Embryonic facial prominence (tissue), 1 donor: ENCODE results near the gene HIGD1A.

Source experiments
- DNase-seq: peaks from one replicate; pipeline ENCODE4 v3.0.0-alpha.2; 2016; ENCODE audit errors: extremely low spot score

The HIGD1A gene

DNA sequence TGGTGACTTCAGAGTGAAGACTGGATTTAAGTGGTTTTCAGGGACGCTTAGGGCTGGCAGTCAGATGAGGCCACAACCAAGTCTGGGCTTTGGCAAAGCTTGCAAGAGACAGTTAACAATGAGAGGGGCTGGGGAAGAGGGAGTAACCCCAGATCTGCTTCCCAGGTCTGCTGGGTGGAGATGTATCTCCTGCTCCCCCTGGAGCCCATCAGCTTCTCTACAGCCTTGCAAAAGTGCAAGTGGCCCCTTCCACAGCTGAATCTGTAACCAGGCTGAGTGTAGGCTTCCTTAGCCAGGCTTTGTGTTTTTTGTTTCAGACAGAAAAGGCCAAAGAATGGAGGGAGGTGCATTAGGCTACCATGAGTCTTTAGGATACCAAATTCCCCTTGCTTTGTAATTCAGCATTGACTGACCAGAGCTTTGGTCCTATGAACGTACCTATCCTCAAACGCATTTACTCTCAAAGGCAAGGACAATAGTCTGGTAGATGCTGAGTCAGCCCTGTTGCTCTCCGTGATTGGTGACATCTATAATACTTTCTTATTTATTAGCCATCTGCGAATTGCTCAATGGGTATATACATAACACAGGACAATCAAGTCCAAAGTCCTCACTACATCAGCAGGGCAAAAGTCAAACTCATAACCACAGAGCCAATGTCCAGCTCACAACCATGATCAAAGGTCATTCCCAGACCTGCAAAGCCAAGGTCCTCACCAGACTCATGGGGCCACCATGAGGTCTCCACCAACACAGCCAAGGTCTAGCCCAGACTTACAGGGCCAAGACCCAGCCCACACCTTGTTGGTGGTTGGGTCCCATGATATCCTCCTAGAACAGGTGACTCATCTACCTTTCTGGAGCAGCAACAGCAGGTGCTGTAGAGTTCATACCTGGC is 48.4 kb downstream of the HIGD1A start:
- DNase-seq: no peak

DNA sequence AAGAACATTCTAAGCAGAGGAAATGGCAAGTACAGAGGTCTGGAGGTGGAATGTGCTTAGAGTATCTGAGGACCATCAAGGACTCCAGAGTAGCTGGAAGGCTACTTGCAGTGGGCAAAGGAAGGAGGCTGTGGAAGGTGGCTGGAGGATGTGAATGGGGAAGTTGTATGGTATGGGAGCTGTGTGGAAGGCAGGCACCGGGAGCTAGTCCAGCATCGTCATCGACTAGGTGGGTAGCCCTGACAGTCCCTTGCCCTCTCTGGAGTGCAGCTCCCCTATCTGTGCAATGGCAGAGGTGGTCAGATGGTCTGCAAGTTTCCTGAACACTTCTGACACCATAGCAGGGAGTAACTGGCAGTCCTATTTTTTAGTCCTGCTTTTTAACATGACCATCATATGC is 50.5 kb downstream of the HIGD1A start:
- no peak for DNase-seq

GRCh38 chr3:42752961-42753360 is 51.3 kb downstream of the HIGD1A start:
- DNase-seq: no peak

DNA sequence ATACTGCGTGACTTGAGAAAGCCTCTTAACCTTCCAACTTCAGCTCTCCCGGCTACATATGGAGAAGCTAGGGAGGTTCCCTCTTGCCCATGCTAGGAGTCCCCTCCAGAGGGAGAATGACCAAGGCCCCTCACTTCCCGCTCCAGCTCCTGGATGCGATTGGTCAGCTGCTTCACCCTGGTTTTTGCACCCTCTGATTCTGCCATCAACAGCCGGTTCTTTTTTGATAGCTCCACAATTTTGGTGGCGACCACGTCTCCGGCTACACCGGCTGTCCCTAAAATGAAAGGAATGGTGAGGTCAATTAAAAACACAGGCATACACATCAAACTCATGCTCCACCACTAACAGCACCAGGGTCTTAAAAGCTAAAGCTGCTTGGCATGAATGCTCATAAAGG is 51.8 kb downstream of the HIGD1A start:
- DNase-seq: no peak

DNA sequence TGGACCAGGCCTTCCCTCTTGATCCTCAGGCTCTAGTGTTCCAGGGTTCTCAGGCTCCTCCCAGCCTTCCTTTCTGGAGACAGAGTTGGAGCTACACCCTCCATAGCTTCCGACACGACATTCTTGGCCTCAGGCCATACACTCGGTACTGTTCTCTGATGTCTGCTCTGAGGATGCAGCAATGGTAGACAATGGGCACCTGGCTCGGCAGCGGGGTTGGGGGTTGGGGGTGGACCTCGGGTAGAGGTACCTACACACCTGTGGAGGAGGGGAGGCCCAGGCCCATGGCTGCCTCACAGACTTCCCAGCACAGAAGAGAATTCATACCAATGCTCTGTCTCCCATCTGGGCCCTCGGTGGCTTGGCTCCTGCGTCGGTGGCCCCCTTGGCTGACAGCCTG is 52.7 kb downstream of the HIGD1A start:
- DNase-seq: no peak

DNA sequence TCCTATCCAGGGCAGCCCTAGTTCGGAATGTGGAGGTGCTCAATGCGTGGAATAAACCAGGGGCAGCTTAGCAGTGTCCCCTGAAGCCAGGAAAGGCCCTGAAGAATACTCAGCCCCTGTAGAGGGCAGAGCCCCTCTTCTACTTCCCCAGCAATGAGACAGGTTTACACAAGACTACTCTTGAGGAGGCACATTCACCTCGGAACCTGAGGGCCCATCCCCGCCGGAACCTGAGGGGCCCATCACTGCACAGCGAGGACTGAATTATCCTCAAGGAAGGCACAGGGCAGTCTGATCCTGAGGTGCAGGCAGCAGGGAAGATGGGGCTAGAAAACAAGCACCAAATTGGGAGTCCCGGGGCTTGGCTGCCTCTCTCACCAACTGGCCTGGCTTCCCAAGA is 53.5 kb downstream of the HIGD1A start:
- DNase-seq: no peak

GRCh38 chr3:42749753-42750231 is 54.5 kb downstream of the HIGD1A start:
- peak; percentile 44 for DNase-seq

GRCh38 chr3:42749025-42749752 is 55.1 kb downstream of the HIGD1A start:
- no peak for DNase-seq

- DNase-seq: no peak
Measured at GRCh38 chr3:42747581-42747980, 56.7 kb downstream of the HIGD1A start.

- DNase-seq: peak; percentile 70
Measured at GRCh38 chr3:42746455-42747450, 57.5 kb downstream of the HIGD1A start.

- no peak for DNase-seq
Measured at GRCh38 chr3:42745776-42746454, 58.4 kb downstream of the HIGD1A start.

DNA sequence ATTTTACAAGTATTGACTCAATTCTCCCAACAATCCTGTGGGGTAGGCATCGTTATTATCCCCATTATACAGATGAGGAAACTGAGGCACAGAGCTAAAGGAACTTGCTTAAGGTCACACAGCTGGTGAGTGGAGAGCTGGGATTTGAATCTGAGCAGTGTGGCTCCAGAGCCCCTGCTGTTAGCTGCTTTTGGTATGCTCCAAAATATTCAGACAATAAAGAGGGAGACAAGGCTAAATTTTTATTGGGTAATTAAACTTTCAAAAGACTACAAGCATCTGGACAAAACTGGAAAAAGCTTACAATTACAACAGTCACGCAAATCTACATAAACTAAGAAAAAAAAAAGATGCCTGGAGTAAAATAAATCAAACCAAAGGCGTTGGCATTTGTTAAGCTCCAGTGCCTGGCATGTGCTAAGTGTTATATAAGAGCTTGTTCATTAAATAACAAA is 59.0 kb downstream of the HIGD1A start:
- no peak for DNase-seq

GRCh38 chr3:42743204-42743995 is 60.9 kb downstream of the HIGD1A start:
- no peak for DNase-seq

- no peak for DNase-seq
Measured at GRCh38 chr3:42742688-42743087, 61.6 kb downstream of the HIGD1A start.

DNA sequence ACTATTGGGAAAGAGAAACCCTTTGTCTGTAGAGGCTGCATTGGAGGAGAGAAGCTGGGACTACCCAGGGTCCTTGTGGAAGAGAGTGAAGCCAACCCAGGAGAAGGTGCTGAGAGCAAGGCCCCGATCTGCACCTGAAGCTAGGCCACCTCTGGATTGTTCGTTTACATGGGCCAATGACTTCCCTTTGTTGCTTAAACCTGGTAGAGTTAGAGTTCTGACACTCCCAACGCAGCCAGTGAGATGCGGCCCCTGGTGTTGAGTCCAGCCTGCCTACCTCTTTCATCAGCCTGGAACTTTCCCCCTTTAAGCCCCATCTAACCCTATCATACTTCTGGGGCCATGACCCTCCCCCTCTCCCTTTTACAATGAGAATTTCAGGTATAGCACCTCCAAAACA is 62.0 kb downstream of the HIGD1A start:
- no peak for DNase-seq

DNA sequence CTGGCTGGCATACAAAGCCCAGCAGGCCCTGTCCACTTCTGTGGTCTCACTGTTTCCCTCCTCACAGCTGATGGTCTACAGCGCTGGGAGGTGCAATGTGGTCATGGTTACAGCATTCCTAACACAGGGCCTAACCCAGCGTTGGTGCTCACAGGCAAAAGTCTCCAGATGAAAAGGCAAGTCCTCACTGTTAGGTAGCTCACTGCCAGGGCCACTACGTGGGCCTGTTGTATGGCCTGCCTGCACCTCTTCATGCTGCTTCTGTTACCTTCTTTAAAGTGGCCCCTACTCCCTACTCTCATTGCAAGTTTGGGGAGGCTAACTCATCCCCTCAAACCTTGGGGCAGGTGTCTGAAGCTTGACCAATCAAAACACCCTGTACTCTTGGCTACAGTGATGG is 62.5 kb downstream of the HIGD1A start:
- no peak for DNase-seq

DNA sequence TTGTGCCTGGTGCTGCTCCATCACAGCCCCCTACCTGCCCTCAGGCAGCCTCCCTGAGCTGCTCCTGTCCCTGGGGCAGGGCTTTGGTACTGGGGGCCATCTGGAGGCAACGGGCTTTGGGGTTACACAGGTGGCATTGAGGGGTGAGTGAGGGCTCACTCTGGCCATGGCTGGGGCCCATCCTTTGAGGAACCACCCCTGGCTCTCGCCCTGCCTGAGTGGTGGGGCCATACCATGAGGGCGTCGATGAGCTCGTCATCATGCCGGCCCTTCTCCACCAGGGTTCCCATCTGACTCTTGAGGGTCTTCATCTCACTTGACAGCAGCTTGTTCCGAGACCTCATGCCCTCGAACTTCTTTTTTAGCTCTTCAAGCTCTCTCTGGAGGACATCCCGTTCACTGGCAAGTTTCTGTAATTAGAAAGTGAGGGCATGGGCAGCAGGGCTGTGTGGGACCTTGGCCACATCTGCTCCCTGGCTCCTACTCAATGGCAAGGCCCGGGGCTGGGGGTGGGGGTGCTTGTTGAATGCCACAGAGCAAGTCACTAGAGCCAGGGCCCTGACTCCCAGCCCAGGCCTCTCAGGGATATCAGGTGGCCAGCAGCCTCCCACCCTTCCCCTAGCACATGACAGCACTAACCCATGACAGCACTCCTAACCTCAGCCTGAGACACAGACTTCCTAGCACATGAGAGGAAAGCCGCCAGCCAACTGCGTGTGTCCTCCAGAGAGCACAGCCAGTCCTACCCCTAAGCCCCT is 64.7 kb downstream of the HIGD1A start:
- no peak for DNase-seq

GRCh38 chr3:42736531-42736930 is 67.8 kb downstream of the HIGD1A start:
- DNase-seq: no peak

GRCh38 chr3:42736081-42736480 is 68.2 kb downstream of the HIGD1A start:
- no peak for DNase-seq
